ENCODE results near the gene MRE11.
"Not testable (repeated sequence)": the region's sequence is repeated elsewhere in the genome, so short reads cannot be mapped to it uniquely, and the experiment has no call there.

MRE11 gene

GRCh38 chr11:94511932-94512781 is 18.5 kb upstream of the MRE11 start, which contains the start of gene C11orf97:
Gene C11orf97, plus strand, starts transcription at chr11:94512461. Its CDS starts 68 bp downstream, at chr11:94512529.
- intact Hi-C loops (cut with DNase I) = no loop called here
- peak; percentile 7 to 89 (median 70) for DNase-seq

- DNase-seq = no peak
- intact Hi-C loops (cut with DNase I) = loop anchor here (10.0 kb wide), 1 partner anchor 613 kb away; no protein-coding TSS in a partner anchor
Measured at GRCh38 chr11:94507485-94507884, 13.8 kb upstream of the MRE11 start.

DNA sequence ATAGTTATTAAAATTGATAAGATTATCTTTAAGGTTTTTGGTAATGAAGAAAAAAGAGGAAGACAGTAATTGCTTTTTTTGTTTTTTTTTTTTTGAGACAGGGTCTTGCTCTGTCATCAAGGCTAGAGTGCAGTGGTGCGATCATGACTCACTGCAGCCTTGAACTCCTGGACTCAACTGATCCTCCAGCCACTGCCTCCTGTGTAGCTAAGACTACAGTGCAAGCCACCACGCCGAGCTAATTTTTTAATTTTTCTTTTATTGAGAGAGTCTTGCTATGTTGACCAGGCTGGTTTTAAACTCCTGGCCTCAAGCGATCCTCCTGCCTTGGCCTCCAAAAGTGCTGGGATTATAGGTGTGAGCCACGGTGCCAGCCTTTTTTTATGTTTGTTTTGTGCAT is 12.9 kb upstream of the MRE11 start:
- intact Hi-C loops (cut with DNase I) = loop anchor here (10.0 kb wide), 1 partner anchor 612 kb away; no protein-coding TSS in a partner anchor

GRCh38 chr11:94504689-94505293 is 11.1 kb upstream of the MRE11 start:
- peak in 1 of 42 donors; percentile 33 for DNase-seq
- intact Hi-C loops (cut with DNase I) = loop anchor here (10.0 kb wide), 1 partner anchor 610 kb away; no protein-coding TSS in a partner anchor

More for the DNA sequence above, 12.9 kb upstream of the MRE11 start:
- DNase-seq = not testable (repeated sequence)

DNA sequence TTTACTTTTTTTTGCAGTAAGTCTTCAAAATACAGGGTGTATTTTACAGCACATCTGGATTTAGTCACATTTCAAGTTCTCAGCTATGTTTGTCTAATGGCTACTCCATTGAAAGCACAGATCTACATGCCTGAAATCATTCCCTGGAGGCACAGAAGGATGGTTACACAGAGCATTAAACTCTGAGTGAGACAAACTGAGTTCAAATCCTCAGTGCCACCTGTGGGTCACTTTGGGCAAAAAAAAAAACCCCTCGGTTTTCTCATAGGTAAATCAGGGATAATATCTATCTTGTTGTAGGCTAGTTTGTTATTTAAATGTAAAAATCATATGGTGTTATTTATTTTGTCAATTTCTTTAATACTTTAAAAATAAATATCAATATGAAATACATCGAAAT is 7.9 kb upstream of the MRE11 start:
- intact Hi-C loops (cut with DNase I) = loop anchor here (10.0 kb wide), 1 partner anchor 607 kb away; no protein-coding TSS in a partner anchor
- no peak for DNase-seq

DNA sequence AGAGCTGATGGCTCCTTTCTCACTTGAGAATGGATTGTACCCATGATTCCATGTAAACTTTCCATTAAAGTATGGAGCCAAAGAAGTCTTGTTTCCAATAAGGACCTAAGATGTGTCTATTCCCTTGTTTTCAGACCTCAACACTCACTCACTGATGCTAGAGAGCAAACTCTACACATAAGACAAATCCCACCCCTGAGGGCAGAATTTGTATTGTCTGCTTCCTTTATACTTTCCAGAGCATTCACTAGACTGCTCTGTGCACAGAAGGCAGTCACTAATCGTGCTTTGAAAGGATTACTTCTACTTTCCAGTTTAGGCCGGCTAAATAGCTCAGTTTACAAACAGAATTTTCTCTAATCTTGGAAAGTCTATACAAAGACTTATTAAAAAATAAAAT is 6.5 kb upstream of the MRE11 start:
- no peak for DNase-seq
- intact Hi-C loops (cut with DNase I) = loop anchor here (10.0 kb wide), 1 partner anchor 605 kb away; no protein-coding TSS in a partner anchor

DNA sequence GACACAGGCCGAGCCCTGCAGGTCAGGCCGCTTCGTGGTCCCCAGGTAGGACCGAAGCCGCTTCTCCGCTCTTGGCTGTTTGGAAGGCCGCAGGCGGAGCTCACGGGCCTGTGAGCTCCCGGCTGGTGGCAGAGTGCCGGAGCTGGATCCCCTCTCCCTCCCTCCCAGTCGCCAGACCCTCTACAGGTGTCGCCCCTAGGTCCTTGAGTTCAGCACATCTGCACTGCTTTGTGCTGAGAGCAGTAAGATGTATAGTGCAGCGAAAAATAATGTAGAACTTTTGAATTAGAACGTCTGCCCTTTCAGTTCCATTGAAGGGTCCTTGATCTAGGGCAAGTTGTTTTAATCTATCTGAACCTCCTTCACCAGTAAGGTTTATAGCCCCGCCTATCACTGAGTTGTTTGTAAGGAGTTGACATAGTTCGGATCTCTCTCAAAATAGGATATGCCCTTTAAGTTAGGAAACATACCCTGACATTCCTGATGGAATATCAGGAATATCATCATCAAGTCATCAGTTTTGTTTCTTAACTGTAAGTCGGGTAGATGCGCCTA is 559 bp upstream of the MRE11 start:
- intact Hi-C loops (cut with DNase I) = no loop called here
- DNase-seq = no peak

GRCh38 chr11:94486068-94486467 is 7.6 kb downstream of the MRE11 start:
- intact Hi-C loops (cut with DNase I) = no loop called here
- no peak for DNase-seq

GRCh38 chr11:94481342-94481741 is 12.3 kb downstream of the MRE11 start:
- intact Hi-C loops (cut with DNase I) = no loop called here
- no peak for DNase-seq

GRCh38 chr11:94477624-94478023 is 16.0 kb downstream of the MRE11 start:
- DNase-seq = no peak
- intact Hi-C loops (cut with DNase I) = no loop called here

DNA sequence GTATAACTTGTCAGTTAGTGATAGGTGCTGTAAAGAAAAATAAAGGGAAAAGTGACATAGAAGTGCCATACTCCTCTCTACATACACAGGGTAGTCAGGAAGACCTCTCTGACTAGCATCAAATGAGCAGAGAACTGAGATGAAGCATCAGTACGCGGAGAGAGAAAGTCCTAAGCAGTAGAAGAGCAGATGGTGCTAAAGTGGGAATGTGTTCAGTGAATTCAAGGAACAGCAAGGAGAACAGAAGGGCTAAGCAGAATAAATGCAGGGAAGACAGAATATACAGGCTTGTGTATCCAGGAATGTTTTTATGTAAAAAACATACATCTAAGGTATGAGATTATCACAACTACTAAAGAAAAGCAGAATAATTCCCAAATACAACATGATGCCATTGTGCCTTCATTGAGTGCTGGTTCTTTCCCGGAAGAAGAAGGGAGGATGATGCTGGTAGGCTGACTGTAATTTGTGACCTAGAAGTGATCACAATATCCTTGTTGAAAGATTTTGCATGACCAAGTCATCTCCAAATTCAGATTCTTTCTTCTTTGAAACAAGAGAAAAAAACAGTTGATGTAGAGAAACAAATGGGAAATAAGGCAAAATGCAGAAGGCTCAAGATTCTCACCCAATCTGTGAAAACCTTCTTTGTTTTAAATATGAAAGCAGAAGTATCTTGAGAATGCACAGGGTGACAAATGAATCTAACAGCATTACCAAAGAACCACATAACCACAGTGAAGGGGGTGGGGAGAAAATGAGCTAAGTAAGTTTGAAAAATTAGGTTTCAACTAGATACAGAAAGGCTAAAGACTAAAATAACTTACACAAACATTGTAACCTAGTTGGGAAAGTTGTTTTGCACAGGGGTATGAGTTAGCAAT is 20.5 kb downstream of the MRE11 start:
- DNase-seq = no peak
- intact Hi-C loops (cut with DNase I) = no loop called here

DNA sequence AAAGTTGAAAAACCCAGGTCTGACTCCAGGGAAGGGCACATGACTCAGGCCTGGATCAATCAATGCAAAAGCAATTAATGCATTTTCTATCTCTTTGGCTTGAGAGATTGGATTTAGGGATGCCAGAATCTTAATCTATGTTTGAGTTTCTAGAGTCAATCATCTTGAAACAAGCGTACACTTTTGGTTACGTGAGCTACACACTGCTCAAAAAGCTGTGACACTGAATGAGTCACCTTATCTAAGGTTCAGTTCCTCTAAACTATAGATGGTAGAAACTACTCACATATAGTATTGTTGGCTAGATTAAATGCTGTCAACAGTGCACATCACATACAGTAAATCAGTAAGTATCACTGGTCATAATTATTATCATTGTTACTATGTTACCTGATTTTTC is 24.2 kb downstream of the MRE11 start:
- intact Hi-C loops (cut with DNase I) = no loop called here
- no peak for DNase-seq

DNA sequence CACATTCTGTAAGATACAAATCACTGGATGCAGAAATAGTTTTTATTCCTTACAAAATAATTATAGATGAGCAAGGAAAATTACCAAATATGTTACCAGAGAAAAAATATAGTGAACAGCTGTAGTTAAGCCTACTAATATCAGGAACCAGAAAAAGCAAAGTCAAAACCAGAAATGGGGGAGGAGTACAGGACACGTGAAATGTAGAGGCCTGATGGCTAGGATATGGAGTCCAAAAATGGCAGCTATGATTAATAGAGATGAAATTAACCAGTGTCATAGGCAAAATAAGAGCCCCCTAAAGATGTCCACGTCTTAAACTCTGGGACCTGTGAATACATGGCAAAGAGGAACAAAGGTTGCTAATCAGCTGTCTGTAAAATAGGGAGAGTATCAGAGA is 34.1 kb downstream of the MRE11 start:
- intact Hi-C loops (cut with DNase I) = no loop called here

DNA sequence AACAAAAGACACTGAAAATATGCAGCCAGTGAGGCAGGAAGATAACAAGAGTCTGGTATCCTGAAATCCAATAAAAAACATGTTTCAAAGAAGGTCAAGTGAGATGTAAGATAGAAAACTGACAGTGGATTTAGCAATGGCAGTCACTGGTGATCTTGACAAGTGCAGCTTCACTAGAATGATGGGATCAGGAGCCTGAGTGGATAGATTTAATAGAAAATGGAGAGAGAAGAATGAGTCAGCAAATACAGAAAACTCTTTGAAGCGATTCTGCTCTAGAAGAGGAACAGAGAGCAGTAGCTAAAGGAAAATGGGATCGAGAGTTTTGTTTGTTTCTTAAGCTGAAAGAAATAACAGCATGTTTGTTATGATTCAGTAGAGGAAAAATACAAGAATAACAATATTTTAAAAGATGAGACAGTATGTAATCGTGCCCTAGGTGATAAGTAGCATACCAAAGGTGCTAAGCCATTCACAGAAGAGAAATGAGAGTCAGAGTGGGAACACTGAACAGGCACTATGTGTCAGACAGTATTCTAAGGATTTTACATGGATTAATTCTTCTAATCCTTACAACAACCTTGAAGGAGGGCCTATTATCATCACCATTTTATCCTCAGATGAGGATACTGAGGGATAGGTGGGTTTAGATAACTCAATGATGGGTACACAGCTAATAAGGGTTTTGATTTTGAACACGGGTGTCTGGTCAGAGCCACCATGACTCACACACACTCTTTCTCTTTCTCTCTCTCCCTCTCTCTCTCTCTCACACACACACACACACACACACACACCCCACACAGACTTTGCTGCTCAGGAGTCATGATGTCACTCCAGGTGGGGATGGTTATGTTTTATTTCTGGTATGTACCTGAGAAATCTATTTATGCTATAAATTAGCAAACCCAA is 36.3 kb downstream of the MRE11 start:
- intact Hi-C loops (cut with DNase I) = no loop called here
- DNase-seq = no peak

More for the DNA sequence above, 34.1 kb downstream of the MRE11 start:
- no peak for DNase-seq

GRCh38 chr11:94455861-94456260 is 37.8 kb downstream of the MRE11 start:
- no peak for DNase-seq
- intact Hi-C loops (cut with DNase I) = no loop called here

GRCh38 chr11:94454301-94454700 is 39.3 kb downstream of the MRE11 start:
- intact Hi-C loops (cut with DNase I) = no loop called here
- no peak for DNase-seq

DNA sequence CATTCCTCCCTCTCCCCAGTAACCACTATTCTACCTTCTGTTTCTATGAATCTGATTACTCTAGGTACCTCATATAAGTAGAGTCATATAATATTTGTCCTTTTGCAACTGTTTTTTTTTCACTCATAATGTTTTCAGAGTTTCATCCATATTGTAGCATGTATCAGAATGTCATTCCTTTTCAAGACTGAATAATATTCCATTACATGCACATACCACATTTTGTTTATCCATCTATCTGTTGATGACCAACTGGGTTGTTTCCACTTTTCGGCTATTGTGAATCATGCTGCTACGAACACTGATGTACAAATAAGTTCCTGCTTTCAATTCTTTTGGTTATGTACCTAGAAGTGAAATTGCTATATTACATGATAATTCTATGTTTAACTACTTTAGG is 40.7 kb downstream of the MRE11 start:
- DNase-seq = no peak
- intact Hi-C loops (cut with DNase I) = no loop called here

DNA sequence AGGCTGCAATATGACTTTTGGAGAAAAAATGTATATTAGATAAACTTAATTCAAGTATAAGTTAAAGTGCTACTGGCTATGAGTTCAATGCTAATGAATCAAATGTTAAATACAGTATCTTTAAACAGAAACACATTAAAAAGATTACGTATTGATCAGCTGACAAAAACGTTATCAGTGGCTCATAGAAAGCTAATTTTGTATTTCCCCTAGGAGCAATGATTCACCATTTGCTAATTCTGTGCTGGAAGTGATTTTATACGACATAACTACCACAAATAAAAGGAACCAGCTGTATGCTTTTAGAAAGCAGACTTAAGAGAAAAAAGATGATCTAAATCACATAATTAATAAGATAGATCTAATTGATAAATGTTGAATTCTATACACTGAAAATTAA is 43.6 kb downstream of the MRE11 start:
- DNase-seq = no peak
- intact Hi-C loops (cut with DNase I) = no loop called here
